Measurements from ENCODE around the gene LCE3B. TPM values are rescaled to one million over a fixed set of nuclear protein-coding genes. Genes with fewer than 3 reads are reported as not detected.
A peak's percentile ranks its signal among the peaks of the same experiment; 100 is the strongest.

Gene LCE3B
- total RNA-seq, 1 donor from 2014 or later, result not detected

GRCh38 chr1:152640351-152640750, 26.7 kb downstream of the LCE3B start:
- no peak for DNase-seq
- H3K9me3 Mint-ChIP-seq (ENCODE audit: unreplicated experiment), result peaks cover 2% of the 10 kb centered on the region
- H3K27ac Mint-ChIP-seq (ENCODE audit: unreplicated experiment), result no peak overlapping the region
- no peaks in the 10 kb centered on the region for H3K27me3 Mint-ChIP-seq (ENCODE audit: unreplicated experiment)
- no peak overlapping the region for H3K4me3 Mint-ChIP-seq (ENCODE audit: unreplicated experiment)
- H3K36me3 Mint-ChIP-seq (ENCODE audit: unreplicated experiment), result no peaks in the 10 kb centered on the region
- TF ChIP-seq, protein P1, sequence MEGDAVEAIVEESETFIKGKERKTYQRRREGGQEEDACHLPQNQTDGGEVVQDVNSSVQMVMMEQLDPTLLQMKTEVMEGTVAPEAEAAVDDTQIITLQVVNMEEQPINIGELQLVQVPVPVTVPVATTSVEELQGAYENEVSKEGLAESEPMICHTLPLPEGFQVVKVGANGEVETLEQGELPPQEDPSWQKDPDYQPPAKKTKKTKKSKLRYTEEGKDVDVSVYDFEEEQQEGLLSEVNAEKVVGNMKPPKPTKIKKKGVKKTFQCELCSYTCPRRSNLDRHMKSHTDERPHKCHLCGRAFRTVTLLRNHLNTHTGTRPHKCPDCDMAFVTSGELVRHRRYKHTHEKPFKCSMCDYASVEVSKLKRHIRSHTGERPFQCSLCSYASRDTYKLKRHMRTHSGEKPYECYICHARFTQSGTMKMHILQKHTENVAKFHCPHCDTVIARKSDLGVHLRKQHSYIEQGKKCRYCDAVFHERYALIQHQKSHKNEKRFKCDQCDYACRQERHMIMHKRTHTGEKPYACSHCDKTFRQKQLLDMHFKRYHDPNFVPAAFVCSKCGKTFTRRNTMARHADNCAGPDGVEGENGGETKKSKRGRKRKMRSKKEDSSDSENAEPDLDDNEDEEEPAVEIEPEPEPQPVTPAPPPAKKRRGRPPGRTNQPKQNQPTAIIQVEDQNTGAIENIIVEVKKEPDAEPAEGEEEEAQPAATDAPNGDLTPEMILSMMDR (IDR thresholded peaks at IDR 0.05; ENCODE audit: partially characterized antibody, unreplicated experiment), result no peak
- H3K4me1 Mint-ChIP-seq (ENCODE audit: low read depth, unreplicated experiment), result no peaks in the 10 kb centered on the region

DNA sequence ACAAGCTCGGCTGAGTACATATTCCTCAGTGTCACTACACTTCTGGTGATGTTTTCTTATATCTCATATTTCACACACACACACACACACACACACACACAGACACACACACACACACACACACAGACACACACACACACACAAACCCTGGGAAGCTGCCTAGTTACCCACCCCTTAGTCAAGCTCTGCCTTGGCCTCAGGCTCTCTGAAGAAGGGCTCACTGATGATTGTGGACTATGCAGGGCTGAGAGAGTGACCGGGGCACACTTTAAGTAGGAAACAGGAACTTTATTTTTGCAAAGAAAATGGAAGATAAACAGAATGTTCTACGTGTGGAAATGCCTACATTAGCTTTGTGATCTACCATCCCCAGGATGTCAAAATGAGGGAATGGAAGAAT, 30.3 kb downstream of the LCE3B start:
- no peaks in the 10 kb centered on the region for H3K36me3 Mint-ChIP-seq (ENCODE audit: unreplicated experiment)
- TF ChIP-seq, protein P1 (IDR thresholded peaks at IDR 0.05; ENCODE audit: partially characterized antibody, unreplicated experiment), result no peak
- H3K4me1 Mint-ChIP-seq (ENCODE audit: low read depth, unreplicated experiment), result no peaks in the 10 kb centered on the region
- H3K9me3 Mint-ChIP-seq (ENCODE audit: unreplicated experiment), result no peaks in the 10 kb centered on the region
- H3K27ac Mint-ChIP-seq (ENCODE audit: unreplicated experiment), result no peak overlapping the region
- no peak overlapping the region for H3K4me3 Mint-ChIP-seq (ENCODE audit: unreplicated experiment)
- H3K27me3 Mint-ChIP-seq (ENCODE audit: unreplicated experiment), result no peaks in the 10 kb centered on the region
- no peak for DNase-seq

DNA sequence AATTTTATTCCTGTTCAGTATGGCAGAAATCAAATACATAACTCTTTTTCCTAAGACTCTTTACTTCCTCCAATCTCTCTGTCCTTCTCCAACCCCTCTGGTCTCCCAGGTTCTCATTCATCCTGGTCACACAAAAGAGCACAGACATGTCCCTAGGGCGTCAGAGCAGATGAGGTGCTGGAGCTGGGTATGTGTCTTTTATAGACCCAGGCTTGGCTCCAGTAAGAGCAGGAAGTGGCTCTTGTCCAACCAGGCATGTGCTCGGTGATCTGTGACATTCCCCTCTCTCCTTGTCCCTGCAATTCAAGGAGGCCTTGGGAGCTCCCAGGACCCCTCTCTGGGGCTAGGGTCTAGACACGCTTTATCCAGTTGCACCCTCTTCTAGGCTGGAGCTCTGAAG, 31.5 kb downstream of the LCE3B start:
- H3K9me3 Mint-ChIP-seq (ENCODE audit: unreplicated experiment), result no peaks in the 10 kb centered on the region

DNA sequence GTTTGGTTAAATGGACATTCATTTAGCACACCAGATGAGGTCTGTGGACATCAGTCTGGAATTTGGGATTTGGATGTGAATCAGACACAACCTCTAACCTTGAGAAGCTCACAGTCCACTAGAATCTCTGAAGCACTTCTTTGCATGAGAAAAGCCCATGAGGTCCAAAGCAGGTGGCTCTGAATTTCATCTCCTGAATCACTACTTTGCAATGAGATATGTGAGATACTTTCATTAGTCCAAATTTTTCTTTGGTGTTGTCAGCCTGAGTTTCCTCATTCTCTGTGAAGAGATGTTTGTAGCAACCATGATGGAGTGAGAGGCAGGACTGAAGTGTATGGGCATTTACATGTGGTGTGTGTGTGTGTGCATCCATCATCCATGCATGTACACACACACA, 33.0 kb downstream of the LCE3B start:
- Mint-ChIP-seq H3K36me3 (ENCODE audit: unreplicated experiment) (no peaks in the 10 kb centered on the region), H3K27ac (ENCODE audit: unreplicated experiment) (no peak overlapping the region), H3K9me3 (ENCODE audit: unreplicated experiment) (no peaks in the 10 kb centered on the region), H3K4me3 (ENCODE audit: unreplicated experiment) (no peak overlapping the region), H3K27me3 (ENCODE audit: unreplicated experiment) (no peaks in the 10 kb centered on the region), H3K4me1 (ENCODE audit: low read depth, unreplicated experiment) (no peaks in the 10 kb centered on the region)
- TF ChIP-seq, protein P1 (IDR thresholded peaks at IDR 0.05; ENCODE audit: partially characterized antibody, unreplicated experiment), result no peak
- no peak for DNase-seq

More for the DNA sequence above, 31.5 kb downstream of the LCE3B start:
- Mint-ChIP-seq H3K4me3 (ENCODE audit: unreplicated experiment) (no peak overlapping the region), H3K4me1 (ENCODE audit: low read depth, unreplicated experiment) (no peaks in the 10 kb centered on the region), H3K27me3 (ENCODE audit: unreplicated experiment) (no peaks in the 10 kb centered on the region), H3K27ac (ENCODE audit: unreplicated experiment) (no peak overlapping the region), H3K36me3 (ENCODE audit: unreplicated experiment) (no peaks in the 10 kb centered on the region)
- TF ChIP-seq, protein P1 (IDR thresholded peaks at IDR 0.05; ENCODE audit: partially characterized antibody, unreplicated experiment), result no peak
- DNase-seq, result no peak

GRCh38 chr1:152654110-152654509, 40.5 kb downstream of the LCE3B start:
- peak; percentile 74 for DNase-seq

More at GRCh38 chr1:152654110-152654509, 40.5 kb downstream of the LCE3B start:
- Mint-ChIP-seq H3K4me3 (ENCODE audit: unreplicated experiment) (no peak overlapping the region), H3K27ac (ENCODE audit: unreplicated experiment) (no peak overlapping the region), H3K27me3 (ENCODE audit: unreplicated experiment) (peaks cover under 1% of the 10 kb centered on the region), H3K9me3 (ENCODE audit: unreplicated experiment) (peaks cover 2% of the 10 kb centered on the region), H3K36me3 (ENCODE audit: unreplicated experiment) (no peaks in the 10 kb centered on the region), H3K4me1 (ENCODE audit: low read depth, unreplicated experiment) (no peaks in the 10 kb centered on the region)
- TF ChIP-seq, protein P1 (IDR thresholded peaks at IDR 0.05; ENCODE audit: partially characterized antibody, unreplicated experiment), result peak; percentile 86
